ENCODE results near the gene IL10RB.

IL10RB gene

GRCh38 chr21:33334824-33335223, 68.7 kb downstream of the IL10RB start:
- DNase-seq: no peak

- DNase-seq: no peak
These were observed 73.0 kb downstream of the IL10RB start for GRCh38 chr21:33339135-33339534.

GRCh38 chr21:33339918-33340317, 73.8 kb downstream of the IL10RB start:
- DNase-seq: no peak

GRCh38 chr21:33345751-33346238, 79.6 kb downstream of the IL10RB start:
- DNase-seq: no peak
